SK-N-MC (cell line): ENCODE measurements around the gene CMIP.

Experiments
- EZH2 ChIP-seq: fragments of 200-600 bp; sonication (generic); IDR thresholded peaks from one replicate; pipeline ENCODE4 v1.6.1; 2017; ENCODE audit warnings: antibody characterized with exemption
- FOXP2 ChIP-seq: optimal IDR thresholded peaks from 2 replicates; pipeline ENCODE3; 2011; ENCODE audit warnings: mild to moderate bottlenecking, moderate library complexity; ENCODE audit not compliant: insufficient read depth; ENCODE audit errors: extremely low read length, control extremely low read depth
- POLR2AphosphoS5 ChIP-seq: IDR thresholded peaks from 2 replicates; pipeline ENCODE4 v1.6.1; 2012; ENCODE audit warnings: mild to moderate bottlenecking, low read depth, low read length, borderline replicate concordance

GRCh38 chr16:81642107-81642436 is 197.5 kb downstream of the CMIP start:
- TF ChIP-seq EZH2 (no peak), POLR2AphosphoS5 (no peak), FOXP2 (no peak)
